C4-2B (cell line): Measurements from ENCODE around the gene PPP2R5C.

Source experiments
- ZFX ChIP-seq: fragments of 450-650 bp; IDR thresholded peaks from 2 replicates; pipeline ENCODE4 v1.6.1; 2017
- TF ChIP-seq, protein P1 (sequence below): fragments of 450-650 bp; conservative IDR thresholded peaks from 2 replicates; pipeline ENCODE4 v1.5.1; 2017; ENCODE audit warnings: mild to moderate bottlenecking

DNA sequence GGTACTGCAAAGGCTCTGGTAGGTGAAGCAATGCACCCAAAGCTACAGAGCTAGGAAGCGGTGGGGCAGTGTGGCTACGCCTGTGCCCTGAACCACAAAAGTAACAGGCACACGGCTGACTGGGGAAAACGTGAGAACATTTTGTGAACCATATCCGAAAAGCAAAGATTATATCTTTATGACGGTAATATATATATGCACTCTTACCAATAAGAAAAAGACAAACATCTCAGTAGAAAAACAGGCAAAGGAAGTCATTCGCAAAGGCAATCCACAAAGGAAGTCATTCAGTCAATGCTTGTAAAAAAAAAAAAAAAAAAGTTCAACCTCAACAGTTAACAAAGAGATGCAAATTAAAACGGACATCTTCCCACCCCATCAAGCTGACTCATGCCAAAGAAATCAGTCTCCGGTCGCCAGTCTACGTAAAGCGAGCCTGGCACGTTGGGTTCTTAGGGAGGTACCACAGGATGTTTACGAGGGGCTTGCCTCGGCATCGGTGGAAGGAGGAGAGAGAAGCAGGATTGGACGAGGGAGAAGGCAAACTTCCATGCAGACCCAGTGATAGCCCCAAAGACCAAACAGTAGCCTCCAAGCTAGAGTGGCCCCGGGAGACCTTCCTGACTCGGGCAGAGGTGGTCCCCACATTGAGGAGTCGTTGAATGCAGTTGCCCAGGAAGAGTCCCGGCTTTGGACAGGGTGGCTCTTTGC lies 39.4 kb upstream of the PPP2R5C start:
- TF ChIP-seq, protein P1, sequence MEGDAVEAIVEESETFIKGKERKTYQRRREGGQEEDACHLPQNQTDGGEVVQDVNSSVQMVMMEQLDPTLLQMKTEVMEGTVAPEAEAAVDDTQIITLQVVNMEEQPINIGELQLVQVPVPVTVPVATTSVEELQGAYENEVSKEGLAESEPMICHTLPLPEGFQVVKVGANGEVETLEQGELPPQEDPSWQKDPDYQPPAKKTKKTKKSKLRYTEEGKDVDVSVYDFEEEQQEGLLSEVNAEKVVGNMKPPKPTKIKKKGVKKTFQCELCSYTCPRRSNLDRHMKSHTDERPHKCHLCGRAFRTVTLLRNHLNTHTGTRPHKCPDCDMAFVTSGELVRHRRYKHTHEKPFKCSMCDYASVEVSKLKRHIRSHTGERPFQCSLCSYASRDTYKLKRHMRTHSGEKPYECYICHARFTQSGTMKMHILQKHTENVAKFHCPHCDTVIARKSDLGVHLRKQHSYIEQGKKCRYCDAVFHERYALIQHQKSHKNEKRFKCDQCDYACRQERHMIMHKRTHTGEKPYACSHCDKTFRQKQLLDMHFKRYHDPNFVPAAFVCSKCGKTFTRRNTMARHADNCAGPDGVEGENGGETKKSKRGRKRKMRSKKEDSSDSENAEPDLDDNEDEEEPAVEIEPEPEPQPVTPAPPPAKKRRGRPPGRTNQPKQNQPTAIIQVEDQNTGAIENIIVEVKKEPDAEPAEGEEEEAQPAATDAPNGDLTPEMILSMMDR = no peak
- TF ChIP-seq ZFX = no peak
